Measurements from ENCODE around the gene ZNF408.

Gene ZNF408

GRCh38 chr11:46694607-46695006, 6.2 kb upstream of the ZNF408 start:
- no peak for TF ChIP-seq CTCF (conservative IDR thresholded peaks at IDR 0.05)
- no peak overlapping the region for H3K27ac ChIP-seq

GRCh38 chr11:46695345-46696211, 5.3 kb upstream of the ZNF408 start:
- no peak overlapping the region for H3K27ac ChIP-seq
- TF ChIP-seq CTCF (conservative IDR thresholded peaks at IDR 0.05): no peak

- no peak overlapping the region for H3K27ac ChIP-seq
- no peak for TF ChIP-seq CTCF (conservative IDR thresholded peaks at IDR 0.05)
These were observed 4.6 kb upstream of the ZNF408 start for GRCh38 chr11:46696212-46696558.

GRCh38 chr11:46697303-46697702, 3.5 kb upstream of the ZNF408 start:
- no peak for TF ChIP-seq CTCF (conservative IDR thresholded peaks at IDR 0.05)

GRCh38 chr11:46697723-46698122, 3.1 kb upstream of the ZNF408 start:
- H3K27ac ChIP-seq: no peak overlapping the region
- no peak for TF ChIP-seq CTCF (conservative IDR thresholded peaks at IDR 0.05)

More at GRCh38 chr11:46697303-46697702, 3.5 kb upstream of the ZNF408 start:
- no peak overlapping the region for H3K27ac ChIP-seq

- no peak overlapping the region for H3K27ac ChIP-seq
- no peak for TF ChIP-seq CTCF (conservative IDR thresholded peaks at IDR 0.05)
These were observed 2.2 kb upstream of the ZNF408 start for GRCh38 chr11:46698597-46698996.

- peak overlapping the region; percentile 90 for H3K27ac ChIP-seq
- TF ChIP-seq CTCF (conservative IDR thresholded peaks at IDR 0.05): no peak
These were observed 335 bp downstream of the ZNF408 start for GRCh38 chr11:46701078-46701654.
